GM18498 (cell line): ENCODE measurements around the gene S100A10.

ENCODE experiments used
- ATAC-seq: cut with Tn5 transposase; IDR thresholded peaks from one replicate; pipeline ENCODE4 v1.9.1; 2021; ENCODE audit warnings: mild to moderate bottlenecking, moderate library complexity; ENCODE audit not compliant: unreplicated experiment

Gene S100A10

DNA sequence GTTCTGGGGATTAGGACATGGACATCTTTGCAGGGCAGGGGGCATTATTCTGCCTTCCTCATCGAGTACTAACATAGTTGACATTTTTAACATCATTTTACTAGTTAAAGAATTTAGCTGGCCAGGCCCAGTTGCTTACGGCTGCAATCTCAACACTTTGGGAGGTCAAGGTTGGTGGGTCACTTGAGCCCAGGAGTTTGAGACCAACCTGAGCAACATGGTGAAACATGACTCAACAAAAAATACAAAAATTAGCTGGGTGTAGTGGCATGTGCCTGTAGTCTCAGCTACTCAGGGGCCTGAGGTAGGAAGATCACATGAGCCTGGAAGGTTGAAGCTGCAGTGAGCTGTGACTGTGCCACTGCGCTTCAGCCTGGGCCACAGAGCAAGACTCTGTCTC, 54.5 kb downstream of the S100A10 start:
- no peak for ATAC-seq

DNA sequence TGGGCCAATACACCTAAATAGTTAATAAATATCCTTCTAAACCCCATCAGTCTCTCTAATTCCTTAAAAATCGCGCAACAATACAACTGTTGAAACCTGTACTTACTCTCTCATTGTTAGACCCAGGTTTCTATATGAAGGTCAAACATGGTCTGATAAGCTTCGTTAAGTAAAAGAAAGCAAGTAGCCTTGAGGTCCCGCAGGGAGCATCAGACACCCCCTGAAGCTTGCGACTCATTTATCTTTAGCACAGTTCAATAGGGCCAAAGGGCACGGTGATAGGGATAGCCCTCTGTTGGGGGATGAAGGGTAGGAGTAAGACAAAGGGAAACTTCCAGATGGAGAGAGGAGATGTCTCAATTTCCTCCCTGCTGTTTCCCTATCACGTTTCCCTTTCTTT, 57.0 kb downstream of the S100A10 start:
- ATAC-seq = no peak

DNA sequence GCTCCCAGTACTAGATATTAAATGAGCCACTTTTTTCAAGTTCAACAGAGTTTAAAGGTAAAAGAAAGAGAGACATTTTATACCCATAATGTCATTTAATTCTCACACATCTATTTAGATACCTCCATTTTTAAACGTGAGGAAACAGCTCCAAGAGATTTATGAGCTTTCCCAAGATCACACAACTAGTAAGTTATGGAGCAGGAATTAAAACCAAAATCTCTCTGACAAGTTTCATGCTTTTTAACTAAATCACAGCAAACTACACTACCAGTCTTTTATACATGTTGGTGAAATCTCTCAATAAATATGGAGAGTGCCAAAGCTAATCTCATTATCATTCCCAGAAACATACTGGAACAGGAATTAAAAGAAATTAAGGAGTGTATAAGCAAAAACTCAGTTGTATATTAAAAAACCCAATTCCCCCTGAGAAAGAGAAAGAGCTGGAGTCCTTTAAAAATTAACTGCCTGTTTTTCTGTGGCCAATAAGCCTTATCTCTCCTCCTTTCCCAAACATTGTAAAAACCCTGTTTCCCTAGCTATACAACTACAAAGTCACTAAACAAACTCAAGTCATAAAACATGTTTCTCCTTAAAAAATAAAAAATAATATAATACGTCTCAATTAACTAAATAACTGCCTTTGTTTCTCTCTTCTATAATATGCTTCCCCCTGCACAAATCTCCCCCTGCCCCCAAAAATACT, 57.6 kb downstream of the S100A10 start:
- ATAC-seq = no peak

DNA sequence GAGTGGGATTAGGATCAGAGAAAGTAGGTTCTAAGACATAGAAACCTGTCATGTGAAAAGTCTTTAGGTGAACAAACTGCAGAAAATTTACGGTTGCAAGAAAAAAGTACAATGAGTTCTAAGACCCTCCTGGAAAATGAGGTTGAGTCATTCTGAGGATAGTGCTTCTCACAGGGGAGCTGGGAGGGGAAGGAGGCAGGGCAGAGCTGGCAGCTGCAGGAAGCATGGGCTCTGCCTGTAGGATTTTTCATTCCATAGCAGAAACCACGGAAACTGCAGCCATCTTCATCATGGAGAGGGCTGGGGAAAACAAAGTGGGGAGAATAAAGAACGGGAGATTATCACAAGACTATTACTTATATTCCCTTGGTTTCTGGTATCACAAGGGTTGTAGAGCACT, 58.5 kb downstream of the S100A10 start:
- no peak for ATAC-seq

GRCh38 chr1:151934048-151934493, 59.6 kb downstream of the S100A10 start:
- no peak for ATAC-seq
